ENCODE results near the gene KRT1.

Gene KRT1

DNA sequence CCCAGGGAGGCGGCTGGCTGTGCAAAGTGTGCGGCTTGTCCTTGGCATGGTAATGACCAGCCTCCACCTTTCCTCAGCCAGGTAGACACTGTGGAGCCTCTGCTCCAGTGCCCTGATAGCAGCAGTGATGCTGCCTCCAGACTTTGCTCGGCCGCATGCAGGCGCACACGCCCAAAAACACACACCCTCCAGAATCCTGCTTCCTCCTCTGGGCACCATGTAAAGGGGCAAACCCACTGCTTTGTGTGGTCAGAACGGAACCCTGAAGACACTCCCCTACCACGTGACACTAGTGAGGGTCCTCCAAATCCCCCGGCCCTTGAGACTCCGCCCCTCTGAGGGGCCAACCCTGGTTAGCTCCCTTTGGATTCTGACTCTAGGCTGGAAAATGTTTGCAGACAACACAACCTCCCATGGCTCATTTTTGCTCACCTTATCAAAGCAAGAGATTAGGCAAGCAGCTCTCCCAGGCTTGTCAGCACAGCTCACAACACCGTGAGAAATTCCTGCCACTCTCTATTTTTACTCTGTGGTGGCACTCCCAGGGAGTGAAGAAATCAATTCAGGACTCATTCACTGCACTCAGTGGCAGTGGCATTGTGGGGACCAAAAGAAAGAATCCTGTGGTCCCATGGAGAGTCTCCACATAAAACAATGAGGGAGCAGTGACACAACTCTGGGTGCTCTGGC, 18.6 kb upstream of the KRT1 start:
- DNase-seq (ENCODE audit: low spot score), result no peak

DNA sequence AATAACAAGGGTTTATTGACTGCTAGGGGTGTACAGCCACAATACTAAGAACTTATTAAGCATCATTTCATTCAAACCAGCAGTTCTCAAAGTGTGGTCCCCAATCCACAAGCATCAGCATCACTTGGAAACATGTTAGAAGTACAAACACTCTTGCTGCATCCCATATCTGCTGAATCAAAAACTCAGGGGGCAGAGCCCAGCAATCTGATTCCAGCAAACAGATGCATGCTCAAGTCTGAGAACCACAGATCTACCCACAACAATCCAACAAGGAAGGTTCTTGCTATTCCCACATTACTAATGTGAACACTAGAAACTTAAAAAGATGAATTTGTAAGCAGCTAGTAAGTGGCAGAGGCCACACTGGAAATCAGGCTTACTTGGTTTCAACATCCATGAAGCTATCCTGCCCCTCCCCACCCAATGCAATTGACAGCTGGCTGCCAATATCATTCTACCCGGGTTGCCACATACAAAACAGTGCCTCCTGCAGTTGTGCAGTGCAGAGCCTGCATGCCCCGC, 16.9 kb upstream of the KRT1 start:
- no peak for DNase-seq (ENCODE audit: low spot score)

DNA sequence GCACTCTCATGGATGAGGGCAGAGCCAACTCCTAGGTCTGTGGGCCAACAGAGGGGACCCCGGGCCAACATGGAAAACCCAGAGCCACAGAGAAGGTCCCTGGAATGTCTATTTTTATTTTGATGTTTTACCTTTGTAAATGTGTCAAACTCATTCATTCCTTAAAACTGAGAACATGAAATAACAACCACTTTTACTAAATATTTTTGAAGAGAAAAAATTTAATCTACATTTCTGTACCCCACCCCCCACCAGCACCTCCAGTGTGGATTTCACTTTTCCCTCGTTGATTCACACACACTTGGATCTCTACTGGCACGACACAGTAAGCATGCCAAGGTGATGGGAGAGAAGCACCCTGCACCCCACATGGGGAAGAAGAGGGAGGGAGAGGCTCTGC, 16.4 kb upstream of the KRT1 start:
- no peak for DNase-seq (ENCODE audit: low spot score)

DNA sequence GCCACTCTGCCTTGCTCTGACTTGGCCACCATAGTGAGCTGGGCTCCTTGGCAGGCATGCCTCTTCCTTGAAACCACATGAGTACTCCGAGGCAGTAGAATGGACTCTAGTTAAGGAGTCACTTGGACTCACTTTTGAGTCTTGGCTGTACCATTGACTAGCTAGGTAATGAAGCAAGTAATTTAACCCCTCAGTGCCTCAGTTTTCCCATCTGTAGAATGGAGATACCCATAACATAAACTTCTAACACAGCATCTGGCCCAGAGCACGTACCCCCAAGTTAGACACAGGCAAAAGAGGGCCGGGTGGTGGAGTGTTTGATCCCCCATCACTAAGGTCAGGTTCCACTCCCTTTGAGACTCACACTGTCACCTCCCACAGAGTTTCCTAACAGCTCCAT, 14.8 kb upstream of the KRT1 start:
- no peak for DNase-seq (ENCODE audit: low spot score)

DNA sequence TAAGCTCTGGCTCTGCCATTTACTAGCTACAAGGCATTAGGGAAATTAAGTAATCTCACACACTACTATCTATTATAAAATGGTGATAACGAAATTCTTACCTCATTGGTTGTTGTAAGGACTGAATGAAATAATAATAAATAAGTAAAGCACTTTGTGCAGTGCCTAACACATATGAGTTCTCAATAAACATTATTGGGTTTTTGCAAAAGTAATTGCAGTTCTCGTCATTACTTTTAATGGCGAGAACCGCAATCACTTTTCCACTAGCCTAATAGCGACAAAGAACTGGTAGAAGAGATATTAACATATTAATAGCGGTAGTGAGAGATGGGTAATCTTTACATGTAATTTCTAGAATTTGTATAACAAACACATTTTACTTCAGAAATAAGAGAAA, 13.9 kb upstream of the KRT1 start:
- DNase-seq (ENCODE audit: low spot score), result no peak

DNA sequence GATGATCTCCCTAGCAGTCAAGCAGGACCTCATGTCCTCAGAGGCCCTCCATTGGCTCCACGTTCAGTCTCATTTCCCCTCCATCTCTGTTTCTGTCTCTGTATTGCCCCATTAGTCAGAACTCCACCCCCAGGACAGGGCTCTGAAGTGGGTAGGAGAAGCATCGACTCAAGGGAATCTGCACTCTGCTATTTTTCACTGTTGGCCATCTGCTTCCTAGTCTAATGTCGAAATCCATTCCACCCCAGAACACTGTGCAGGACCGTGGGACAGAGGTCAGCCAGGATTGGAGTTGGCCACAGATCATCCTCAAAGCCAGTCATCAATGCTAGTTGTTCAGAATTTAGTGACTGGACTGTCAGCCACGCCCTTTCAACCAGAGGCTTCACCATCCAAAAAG, 13.1 kb upstream of the KRT1 start:
- DNase-seq (ENCODE audit: low spot score), result no peak

DNA sequence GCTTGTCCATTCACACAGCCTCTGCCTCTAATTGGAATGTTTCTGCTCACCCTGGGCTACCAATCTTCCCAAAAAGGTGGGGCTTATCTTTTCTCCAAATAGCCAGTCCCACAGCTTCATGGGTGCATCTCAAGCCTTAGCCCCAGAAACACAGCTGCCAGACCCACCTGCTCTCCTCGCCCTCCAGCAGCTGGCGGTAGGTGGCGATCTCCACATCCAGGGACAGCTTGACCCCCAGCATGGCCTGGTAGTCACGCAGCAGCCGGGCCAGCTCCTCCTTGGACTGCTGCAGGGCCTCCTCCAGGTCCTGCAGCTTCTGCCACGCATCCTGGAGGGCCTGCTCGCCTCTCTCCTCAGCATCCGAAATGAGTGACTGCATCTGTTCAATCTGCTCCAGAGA, 12.0 kb upstream of the KRT1 start:
- no peak for DNase-seq (ENCODE audit: low spot score)

DNA sequence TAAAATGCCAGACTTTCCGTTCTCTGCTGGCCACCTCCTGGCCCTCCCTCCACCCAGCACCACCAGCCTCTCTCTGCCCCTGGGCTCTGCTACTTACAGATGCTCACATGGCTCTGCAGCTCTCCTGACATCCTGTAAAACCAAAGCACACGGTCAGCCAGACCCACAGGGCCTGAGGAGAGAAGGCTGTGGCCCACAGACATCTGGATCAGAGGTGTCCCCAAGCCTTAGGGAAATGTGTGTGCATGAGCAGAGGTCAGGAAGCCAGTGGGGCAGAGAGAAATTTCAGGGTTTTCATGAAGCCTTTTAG, 11.6 kb upstream of the KRT1 start:
- no peak for DNase-seq (ENCODE audit: low spot score)

DNA sequence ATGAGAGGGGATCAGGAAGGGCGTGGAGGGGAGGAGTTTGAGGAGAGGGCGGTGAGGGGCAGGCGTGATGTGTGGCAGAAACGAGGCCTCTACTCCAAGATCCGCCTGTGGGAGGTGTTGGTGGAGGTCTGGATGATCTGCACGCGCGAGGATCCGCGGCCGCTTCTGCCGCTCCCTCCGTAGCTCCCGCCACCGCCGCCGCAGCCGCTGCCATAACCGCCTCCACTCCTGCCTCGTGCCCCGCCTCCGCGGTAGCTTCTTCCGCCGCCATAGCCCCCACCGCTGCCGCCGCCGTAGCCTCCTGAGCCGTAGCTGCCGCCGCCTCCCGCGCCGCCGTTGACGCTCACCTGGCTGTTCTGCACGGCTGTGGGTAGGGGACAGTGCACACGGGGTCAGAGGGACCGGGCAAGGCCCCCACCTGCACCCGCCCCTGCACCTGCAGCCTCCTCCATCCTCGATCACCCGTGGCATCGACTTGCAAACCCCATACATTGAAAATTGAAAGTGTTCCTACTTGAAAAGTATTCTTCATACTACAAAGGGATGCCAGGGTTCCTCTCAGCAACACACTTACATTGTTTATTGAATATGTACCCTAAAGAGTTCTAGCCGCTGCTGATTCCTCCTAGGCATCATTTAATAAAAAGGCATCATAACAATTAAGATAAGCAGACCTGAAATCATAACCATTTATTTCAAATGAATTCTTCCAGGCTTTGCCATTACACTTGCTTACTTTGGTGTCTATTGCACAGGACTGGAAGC, 11.1 kb upstream of the KRT1 start:
- no peak for DNase-seq (ENCODE audit: low spot score)

DNA sequence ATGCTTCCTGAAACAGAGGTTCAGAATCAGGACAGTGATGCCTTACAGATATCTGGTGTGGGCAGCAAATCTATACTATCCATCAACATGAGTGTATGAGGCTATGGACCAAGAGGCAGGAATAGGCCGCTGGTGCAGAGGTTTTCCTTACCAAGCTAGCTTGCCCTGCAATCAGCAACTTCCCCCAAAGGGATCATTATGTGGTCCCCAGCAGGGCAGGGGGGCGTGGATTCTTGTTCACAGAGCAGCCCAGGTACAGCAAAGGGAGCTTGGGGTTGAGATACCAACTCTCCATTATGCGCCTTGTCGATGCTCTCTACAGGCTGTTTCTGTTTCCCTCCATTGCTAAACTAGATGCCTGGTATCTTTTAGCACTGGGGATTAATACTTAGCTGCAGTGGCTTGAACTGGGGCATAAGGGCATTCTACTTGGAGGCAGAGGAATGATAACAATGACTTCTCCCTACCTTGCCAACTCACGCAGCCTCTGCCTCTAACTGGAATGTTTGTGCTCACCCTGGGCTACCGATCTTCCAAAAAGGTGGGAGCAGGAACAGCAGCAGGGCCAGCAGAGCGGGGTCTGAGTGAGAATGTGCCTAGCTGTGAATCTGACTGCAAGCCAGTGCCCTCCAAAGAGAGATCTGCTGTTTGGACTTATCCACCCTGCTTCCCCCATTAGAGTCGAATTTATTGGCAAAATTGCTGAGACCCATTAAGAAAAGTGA, 10.3 kb upstream of the KRT1 start:
- DNase-seq (ENCODE audit: low spot score), result no peak

DNA sequence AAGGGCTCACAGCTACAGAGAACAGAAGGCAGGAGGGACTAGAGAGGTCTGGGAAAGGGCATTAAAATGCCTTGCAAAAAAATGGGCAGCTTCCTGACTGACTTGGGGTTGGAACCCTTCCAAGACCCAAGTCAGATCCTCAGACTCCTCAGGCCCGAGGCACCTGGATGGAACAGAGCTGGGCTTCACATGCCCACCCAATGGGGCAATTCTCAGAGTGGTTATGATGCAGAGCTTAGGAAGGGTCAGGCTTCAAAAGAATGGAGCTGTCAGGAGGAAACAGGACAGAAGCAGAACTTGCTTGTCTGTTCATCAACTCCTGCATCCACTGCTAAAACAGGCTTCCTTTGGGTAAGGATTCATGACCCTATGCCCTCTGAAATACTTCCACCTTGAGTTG, 9.7 kb upstream of the KRT1 start:
- no peak for DNase-seq (ENCODE audit: low spot score)

DNA sequence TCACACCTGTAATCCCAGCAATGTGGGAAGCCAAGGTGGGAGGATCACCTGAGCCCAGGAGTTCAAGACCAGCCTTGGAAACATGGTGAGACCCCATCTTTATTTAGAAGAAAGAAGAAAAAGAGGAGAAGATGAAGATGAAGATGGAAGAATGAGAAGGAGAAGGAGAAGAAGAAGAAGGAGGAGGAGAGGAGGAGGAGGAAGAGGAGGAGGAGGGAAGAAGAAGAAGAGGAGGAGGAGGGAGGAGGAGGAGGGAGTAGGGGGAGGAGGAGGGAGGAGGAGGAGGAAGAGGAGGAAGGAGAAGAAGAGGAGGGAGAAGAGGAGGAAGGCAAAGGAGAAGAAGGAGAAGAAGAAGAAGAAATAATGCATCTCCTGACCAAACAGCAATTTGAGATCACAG, 9.0 kb upstream of the KRT1 start:
- DNase-seq (ENCODE audit: low spot score), result no peak

DNA sequence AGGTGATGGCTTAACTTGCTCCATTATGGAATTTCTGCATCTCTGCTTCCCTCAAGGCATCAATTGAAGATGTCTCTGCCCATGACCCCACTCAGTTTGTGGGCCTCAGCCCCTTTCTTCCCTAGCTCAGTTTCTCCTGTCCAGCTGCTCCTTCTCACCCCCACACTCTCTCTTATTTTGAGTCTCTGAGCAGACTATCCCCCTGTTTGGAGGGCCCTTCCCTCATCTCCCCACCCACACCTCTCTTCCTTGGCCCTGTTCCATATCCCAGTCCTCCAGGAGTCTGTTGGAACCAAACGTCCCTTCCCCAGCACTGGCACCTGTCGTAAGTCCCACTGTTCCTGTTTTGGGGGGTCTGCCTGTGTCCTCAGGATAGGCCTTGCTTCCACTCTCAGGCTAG, 8.3 kb upstream of the KRT1 start:
- DNase-seq (ENCODE audit: low spot score), result no peak

DNA sequence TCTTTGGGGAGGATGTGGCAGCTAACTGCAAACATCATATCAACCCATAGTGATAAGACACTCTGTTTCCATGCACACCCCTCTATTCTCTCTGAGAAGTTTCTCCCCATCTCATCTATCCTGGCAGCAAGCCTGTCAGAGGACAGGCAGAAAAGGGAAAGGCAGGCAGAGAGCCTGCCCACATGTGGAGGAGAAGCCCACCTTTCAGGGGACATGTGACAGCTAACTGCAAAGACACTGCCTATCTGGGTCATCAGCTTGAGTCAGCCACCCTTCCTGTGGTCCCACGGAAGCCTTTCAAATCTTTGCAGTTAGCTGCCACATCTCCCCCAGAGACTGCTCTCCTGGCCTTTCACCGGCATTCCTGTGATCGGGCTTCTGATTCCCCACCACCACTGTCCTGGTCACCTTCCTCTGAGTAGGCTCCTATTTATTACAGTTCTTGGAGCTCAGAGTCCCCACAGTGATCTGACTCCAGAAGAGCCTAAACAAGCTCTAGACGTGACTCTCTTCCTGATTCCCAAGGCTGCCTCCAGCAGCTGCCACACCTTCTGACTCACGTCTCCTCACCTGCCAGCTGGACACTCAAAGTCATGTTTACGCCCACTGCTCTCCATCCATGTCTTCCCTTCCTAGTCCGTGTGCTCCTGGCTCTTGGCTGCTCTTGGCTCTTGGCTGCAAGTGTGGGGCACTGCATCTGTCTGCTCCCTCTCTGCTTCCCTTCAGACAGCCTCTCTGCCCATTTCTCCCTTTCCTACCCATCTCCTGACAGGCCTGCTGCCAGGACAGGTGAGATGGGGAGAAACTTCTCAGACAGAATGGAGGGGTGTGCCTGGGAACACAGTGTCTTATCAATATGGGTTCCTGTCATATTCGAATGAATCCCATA, 7.5 kb upstream of the KRT1 start:
- no peak for DNase-seq (ENCODE audit: low spot score)

DNA sequence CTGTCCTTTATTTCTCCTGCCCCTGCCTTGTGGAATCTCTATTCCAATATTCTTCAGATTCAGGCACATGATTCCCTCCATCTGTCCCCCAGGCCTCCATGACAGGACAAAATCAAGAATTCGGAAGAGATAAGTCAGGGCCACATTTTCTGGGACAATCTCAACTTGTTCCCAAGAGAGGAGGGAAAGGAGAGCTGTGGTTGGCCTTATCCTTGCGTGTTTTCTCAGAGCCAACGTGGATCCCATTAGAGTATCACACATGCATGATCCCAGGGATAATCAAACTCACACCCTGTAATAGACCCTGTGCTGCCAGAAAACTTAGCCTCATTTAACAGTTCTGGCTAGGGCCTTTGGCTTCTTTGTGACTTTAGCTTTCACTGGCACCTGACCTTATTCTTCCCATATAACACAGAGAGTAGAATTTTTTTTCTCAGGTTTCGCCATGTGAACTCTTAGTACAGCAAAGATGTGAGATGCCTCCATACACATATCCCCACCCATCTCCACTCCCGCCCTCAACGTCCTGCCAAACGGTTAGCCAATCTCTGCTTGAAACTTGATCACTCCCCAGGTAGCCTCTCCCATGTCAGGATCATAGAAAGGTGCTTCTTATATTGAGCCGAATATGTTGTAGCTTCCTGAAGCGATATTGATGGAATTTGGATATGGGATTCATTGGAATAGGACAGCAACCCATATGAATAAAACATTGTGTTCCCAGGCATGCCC, 6.7 kb upstream of the KRT1 start:
- DNase-seq (ENCODE audit: low spot score), result no peak

DNA sequence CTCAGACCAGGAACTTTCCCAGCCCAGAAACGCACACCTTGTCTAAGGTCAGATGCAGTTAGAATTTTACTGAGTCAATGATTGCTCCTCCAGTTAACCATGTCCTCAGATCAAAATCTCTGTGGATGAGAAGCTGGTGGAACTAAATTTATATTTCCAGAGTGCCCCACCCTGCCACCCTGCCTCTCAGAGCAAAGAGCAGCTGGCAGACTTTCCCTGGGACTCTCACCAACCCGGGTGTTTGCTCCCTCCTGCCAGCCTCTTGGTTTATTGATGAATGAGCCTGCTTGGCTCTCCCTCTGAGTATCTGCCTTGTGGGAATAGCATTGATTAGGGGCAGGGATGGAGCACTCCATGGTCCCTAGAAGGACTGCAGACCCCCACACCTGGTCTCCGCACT, 5.9 kb upstream of the KRT1 start:
- no peak for DNase-seq (ENCODE audit: low spot score)

DNA sequence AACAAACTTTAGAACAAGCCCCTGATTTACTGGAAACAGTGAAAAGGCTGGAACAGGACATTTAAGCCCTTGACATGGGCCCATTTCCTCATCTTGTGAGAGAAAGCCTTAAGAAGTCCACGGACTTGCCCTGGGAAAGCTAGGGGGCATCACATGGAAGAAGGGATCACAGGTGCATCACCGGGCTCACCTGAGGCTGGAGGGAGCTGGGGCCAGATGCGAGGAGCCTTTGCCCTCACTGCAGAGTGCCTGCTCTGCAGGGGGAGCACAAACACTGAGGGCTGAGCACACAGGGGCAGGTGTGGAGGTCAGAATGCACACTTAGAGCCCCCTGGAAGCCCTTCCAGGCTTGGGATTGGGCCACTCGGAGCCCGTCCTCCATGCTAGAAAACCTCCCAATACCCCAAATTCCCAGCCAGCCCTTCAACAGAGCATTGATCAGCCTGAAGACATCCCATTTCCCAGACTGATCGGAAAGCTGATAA, 5.2 kb upstream of the KRT1 start:
- no peak for DNase-seq (ENCODE audit: low spot score)

DNA sequence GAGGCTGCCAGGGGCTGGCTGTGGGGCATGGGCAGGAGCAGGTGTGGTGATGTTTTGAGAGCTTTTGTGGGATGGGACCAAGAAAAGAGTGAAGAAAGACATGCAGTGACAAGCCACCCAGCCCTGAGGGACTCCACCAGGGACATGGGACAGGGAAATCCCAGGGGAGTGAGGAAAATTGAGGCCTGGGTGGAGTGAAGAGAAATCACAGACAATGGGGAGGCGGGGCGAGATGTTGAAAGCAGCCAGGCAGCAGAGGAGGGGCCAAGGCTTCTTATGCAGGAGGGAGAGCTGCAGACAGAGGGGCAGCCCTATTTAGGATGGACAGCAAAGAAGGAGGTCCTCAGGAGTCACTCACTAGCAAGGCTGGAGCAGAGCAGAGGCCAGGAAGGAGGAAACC, 4.2 kb upstream of the KRT1 start:
- no peak for DNase-seq (ENCODE audit: low spot score)

DNA sequence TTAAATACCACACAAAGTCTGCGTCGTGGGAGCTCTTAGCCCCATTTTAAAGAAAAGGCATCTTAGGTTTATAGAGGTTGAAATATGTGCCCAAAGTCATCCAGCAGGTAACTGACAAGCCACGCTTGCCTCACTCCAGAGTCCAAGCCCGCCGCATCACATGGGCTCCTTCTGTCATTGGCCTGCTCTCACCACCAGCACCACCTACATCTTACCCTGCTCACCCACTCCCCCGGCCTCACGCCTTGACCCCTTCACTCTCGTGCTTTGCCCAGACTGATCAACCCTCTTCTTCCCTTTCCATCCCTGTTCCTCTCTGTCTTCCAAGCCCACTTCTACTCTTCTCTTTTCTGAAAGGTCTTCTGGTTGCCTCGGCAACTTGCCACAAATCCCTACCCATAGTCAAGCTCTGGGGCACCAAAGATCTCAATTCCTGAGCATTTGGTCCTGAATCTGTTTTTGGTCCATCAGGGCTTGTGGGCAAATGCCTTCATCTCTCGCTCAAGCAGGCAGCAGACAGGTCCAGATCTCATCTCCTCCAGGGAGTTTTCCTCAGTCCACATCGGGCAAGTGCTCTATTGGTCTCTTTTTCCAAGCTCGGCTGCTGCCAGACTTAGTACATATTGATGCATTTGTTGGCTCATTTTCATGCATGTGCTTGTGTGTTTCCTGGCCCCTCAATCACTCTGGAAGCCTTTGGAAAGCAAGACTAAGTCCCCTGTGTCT, 3.5 kb upstream of the KRT1 start:
- DNase-seq (ENCODE audit: low spot score), result no peak

DNA sequence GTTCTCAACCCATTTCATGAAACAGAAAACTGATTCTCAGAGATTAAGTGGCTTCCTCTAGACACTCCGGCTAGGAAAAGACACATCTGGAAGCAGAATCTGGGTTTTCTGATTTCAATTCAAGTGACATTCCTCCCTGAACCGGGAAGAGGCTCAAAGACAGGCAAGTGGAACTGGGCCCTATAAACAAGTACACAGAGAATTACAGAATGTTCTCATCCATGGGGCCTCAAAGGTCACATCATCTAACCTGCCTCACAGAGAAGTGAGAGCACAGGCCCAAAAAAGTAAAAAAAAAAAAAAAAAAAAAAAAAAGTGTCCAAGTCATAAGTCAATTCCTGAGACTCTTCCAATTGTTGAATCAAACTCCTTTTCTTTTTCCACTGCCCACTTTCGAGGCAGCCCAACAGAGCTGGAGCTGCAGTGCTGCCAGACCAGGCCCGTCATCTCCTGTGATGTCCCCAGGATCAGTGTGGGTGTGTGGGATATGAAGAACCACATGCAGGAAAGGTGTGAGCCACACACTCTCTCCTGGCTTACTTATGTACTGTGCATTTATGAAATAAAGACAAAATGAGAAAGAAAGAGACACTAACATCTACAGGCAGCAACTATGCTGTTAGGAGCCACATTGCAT, 2.8 kb upstream of the KRT1 start:
- no peak for DNase-seq (ENCODE audit: low spot score)

DNA sequence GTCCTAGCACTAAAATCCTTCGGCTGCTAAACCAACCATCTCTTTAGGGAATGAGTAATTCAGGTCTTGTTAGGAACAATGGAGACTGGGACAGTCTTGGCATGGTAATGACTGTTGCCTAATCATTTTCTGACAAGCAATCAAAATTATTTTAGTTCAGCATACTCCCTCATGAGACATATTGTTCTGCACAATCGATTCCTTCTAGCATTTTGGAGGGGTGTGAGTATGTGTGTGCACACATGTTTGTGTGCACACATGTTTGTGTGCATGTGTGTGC, 2.1 kb upstream of the KRT1 start:
- DNase-seq (ENCODE audit: low spot score), result no peak

Measured in AG08395 (cell line).